HG03025 (cell line): ENCODE measurements around the gene SRGAP2B.
"Not testable (repeated sequence)": the region's sequence is repeated elsewhere in the genome, so short reads cannot be mapped to it uniquely, and the experiment has no call there.

Experiments
- ATAC-seq: cut with Tn5 transposase; IDR thresholded peaks from one replicate; pipeline ENCODE4 v1.9.1; 2021; ENCODE audit warnings: mild to moderate bottlenecking, moderate library complexity; ENCODE audit not compliant: unreplicated experiment, low FRiP score

Gene SRGAP2B

DNA sequence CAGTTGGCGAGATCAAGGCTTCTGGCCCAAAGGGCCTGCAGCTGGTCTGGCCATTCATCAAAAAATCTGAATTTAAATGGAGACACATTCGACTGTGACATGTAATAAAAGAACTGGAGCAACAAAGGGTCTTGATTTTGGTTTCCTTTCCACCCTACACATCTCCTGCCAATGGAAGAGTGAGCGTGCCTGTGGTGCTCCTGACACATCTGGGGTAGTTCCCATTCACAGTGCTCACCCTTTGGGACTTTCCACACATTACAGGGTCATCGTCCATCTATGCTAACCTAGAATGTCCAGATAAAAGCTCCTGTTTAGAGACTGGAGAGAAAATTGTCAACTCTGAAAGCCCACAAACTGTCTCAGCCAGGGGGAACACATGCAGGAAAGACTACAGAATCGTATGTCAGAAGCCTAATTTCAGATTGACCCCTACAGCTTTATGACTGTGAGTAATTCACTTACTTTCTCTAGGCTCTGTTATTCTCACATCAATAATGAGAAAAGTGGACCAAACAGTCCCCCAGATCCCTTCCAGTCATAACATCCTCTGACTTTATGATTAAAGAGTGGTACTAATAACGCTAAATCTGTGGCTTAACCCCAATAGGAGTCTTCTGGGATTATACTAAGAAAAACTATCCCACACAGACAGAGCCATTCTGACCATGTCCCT, 46.8 kb downstream of the SRGAP2B start:
- ATAC-seq, result not testable (repeated sequence)

DNA sequence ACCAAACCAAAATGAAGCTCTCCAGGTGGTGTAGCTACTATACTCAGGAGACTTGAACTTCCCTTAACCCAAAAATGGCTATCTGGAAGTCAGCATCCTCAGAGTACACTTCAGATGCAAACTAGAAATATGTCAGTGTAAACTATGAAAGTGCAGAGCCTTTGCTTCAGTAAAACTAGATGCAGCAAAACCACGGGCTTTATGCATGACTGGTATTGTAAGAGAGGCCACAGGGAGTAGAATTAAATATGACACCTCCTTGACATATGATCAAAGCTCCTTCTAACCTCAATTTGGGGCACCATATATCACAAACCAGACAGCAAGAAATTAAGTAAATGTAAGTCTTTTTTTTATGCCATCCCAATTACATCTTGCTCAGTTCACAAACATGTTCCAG, 47.6 kb downstream of the SRGAP2B start:
- ATAC-seq, result peak; percentile 63

DNA sequence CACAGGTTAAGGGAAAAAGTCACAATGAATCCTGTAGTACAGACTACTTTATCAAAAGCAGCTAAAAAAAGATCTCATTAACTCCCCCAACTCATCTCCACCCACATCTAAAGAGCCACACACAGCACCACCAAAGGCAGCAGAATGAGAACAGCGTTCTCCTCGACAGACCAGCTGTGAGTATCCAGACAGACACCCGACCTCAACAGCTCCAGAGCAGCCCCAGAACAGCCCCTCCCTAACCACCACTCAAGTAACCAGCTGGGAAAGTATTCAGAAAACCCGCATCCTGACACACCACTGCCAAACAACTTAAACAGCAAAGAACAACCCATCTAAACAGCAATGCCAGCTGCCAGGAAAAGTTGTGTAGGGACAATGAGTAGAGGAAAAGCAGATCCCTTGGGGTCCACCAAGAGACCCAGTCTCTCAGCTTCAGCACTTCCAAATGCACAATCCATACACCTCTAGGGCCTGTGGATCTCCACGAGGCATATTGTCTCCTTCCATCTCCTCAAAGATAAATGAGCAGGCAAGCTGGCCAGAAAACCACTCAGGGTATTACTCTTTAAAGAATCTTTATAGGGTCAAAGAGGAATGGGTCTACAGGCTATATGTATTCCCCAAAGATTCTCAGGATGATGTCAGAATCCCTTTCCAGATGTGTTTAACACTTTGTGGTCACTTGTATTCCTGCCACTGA, 49.4 kb downstream of the SRGAP2B start:
- not testable (repeated sequence) for ATAC-seq

GRCh38 chr1:145041519-145041918, 53.6 kb downstream of the SRGAP2B start:
- not testable (repeated sequence) for ATAC-seq

DNA sequence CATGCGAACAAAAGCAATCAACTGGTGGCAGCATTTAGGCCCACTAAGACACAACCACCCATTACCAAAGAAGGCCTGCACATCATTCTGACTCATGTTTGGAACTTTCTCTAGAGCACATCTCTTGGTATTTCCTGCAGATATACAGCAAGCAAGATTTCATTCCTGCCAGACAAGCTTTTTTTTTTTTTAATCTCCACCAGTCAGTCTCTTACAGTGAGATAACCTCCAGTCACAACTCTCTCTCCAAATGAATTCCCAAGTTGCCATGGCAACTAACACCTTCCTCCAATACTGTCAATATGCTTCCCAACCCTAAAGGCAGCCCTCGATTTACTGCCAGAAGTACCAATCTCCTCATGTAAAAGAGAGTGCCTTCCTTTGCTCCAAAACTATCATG, 59.1 kb downstream of the SRGAP2B start:
- not testable (repeated sequence) for ATAC-seq

GRCh38 chr1:145033523-145033922, 61.6 kb downstream of the SRGAP2B start:
- ATAC-seq, result not testable (repeated sequence)

DNA sequence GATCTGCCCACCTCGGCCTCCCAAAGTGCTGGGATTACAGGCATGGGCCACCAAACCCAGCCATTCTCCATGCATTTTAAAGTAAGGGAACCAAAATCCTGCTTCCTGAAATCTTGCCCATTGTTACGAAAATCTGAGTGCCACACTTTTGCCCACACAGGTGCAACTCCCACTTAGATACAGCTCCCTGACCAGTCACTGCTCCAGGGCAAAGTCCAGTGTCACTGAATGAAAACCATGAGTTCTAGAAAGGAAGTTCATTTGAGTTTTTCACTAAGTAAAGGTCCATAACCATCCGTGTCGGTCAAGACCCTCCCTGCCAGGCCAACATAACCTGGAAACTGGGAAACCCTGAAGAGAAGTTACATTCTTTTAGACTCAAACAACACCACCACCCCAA, 67.9 kb downstream of the SRGAP2B start:
- not testable (repeated sequence) for ATAC-seq

GRCh38 chr1:145025286-145025685, 69.8 kb downstream of the SRGAP2B start:
- not testable (repeated sequence) for ATAC-seq

- ATAC-seq, result not testable (repeated sequence)
Observed at GRCh38 chr1:145022259-145022658, 72.9 kb downstream of the SRGAP2B start.

GRCh38 chr1:145021749-145022148, 73.4 kb downstream of the SRGAP2B start:
- not testable (repeated sequence) for ATAC-seq

GRCh38 chr1:145019709-145020108, 75.4 kb downstream of the SRGAP2B start:
- ATAC-seq, result not testable (repeated sequence)

GRCh38 chr1:145017725-145018124, 77.4 kb downstream of the SRGAP2B start:
- not testable (repeated sequence) for ATAC-seq

- not testable (repeated sequence) for ATAC-seq
Observed at GRCh38 chr1:145016492-145016862, 78.7 kb downstream of the SRGAP2B start.

- ATAC-seq, result peak; percentile 66
Observed at GRCh38 chr1:145015744-145016491, 79.2 kb downstream of the SRGAP2B start.

DNA sequence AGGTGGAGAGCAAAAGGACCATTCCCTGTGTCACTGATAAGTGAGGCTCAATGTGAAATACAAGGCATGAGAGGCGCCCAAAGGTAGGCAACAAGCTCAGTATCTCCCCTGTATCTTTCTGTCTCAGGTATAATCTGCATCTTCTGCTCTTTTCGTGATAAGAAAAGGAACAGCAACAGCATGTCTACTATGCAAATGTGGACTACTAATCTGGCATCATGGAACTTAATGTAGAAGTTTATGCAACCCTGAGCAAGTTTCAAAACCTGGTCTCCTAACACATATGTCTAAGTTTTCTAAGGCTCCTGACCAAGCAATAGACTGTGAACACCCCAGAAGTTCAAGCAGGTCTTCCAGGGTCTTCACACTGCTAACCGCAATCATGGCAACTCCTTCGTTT, 81.8 kb downstream of the SRGAP2B start:
- not testable (repeated sequence) for ATAC-seq

- not testable (repeated sequence) for ATAC-seq
Observed at GRCh38 chr1:145011811-145012210, 83.3 kb downstream of the SRGAP2B start.

DNA sequence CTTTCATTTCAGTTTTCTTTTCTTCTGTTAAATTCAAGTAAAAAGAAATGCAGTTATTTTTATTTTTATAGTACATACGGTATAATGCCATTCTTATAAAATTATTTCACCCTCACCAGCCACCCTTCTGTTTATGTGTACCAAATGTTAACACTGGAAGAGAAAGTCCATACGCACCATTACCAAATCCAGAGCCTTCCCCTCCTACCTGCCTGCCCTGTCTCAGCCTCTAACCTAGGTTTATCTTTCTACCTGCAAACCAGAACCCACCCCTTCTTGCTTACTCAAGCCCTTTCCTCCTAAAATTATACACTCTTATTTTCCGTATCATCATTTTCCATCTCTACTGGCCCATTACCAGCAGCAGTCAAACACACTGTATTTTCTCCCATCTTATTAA, 84.5 kb downstream of the SRGAP2B start:
- not testable (repeated sequence) for ATAC-seq

DNA sequence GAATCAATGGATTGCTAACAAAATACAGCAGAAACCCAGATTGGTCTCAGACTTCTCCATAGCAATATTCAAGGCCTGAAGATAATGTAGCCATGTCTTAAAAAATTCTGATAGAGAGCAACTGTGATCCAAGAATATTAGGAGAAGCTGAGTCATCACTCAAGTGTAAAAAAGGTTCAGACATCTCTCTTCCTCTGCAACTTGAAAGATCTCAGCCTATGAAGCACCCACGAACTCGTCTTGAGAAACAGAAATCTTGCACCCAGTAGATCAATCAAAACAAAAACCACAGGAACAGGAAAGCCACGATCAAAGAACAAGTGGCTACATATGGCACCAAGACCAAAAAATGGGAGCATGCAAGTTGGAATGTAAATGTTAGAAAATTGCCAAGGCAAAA, 85.2 kb downstream of the SRGAP2B start:
- ATAC-seq, result not testable (repeated sequence)

GRCh38 chr1:145008388-145008787, 86.7 kb downstream of the SRGAP2B start:
- peak; percentile 57 for ATAC-seq

DNA sequence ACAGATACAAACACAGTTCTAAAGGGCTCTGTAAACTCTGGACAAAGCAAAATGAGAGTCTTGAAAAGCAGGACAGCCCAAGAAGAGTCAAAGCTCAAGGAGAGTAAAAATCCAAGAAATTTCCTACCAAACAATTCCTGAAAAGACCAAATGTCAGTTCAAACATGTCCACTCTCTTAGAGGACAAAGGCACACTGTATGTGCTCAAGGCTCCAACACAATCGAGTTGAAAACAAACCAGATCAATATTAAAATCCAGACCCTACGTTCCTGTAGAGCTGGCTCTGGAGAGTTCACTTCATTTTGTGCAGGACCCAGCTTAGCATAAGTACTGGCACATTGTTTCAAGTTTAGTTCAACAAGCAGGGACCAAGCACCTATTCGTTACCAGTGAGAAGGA, 90.0 kb downstream of the SRGAP2B start:
- not testable (repeated sequence) for ATAC-seq

DNA sequence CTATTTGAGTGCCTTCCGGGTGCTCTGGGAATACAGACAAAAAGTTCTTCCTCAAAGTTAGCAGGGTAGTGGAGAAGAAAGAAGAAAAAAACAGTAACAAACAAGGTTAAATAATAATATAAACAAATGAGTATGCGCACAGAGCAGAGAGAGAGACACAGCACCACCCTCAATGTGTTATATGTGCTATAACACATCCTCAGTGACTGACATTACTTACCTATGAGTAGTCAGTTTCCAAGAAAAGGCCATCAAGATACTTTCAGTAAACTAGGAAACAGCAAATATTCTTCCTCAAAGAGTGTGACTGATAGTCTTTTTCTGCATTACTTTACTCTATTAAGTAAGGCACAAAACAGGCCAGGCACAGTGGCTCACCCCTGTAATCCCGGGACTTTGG, 93.7 kb downstream of the SRGAP2B start:
- not testable (repeated sequence) for ATAC-seq
